Colonic mucosa (tissue), 4 donors: ENCODE data around the gene LCN15. TPM values are rescaled to one million over a fixed set of nuclear protein-coding genes. Genes with fewer than 3 reads are reported as not detected.

Experiments used
- DNase-seq: peaks from one replicate; pipeline ENCODE4 v3.0.0-alpha.2; 2020
- H3K27ac ChIP-seq: fragments of 200-600 bp; one replicate; pipeline ENCODE4 v1.8.0; 2021
- H3K27me3 ChIP-seq: fragments of 200-600 bp; one replicate; pipeline ENCODE4 v1.8.0; 2021
- H3K36me3 ChIP-seq: fragments of 200-600 bp; one replicate; pipeline ENCODE4 v1.8.0; 2021
- H3K4me1 ChIP-seq: fragments of 200-600 bp; one replicate; pipeline ENCODE4 v1.8.0; 2021; ENCODE audit warnings: mild to moderate bottlenecking
- H3K4me3 ChIP-seq: fragments of 200-600 bp; one replicate; pipeline ENCODE4 v1.8.0; 2021
- H3K9ac ChIP-seq, 2 donors: one replicate each; pipeline ENCODE4 v1.7.0; 2013; ENCODE audit warnings: control low read depth in 2 of 2, low read depth in 2 of 2, low read length in 2 of 2
- H3K9me3 ChIP-seq: fragments of 200-600 bp; one replicate; pipeline ENCODE4 v1.8.0; 2021
- intact Hi-C: fragments of 100-400 bp; cut with DNase I; formaldehyde crosslinking; loops from one replicate; pipeline ENCODE4 v1.14.1; 2022
- total RNA-seq, 2 donors: library from RNA; stranded (reverse); fragmentation: NEBNext Ultra II Directional in 1 of 2; extraction: Animal tissue kit (Norgen Biotek cat#: 25700) in 1 of 2; gene quantifications; one replicate each; pipeline ENCODE4 v1.2.1, GENCODE V29; 2021
- TF ChIP-seq, protein P1 (sequence below): fragments of 200-600 bp; IDR thresholded peaks from one replicate; pipeline ENCODE4 v1.8.0; 2022; ENCODE audit warnings: antibody characterized with exemption, mild to moderate bottlenecking
- donor health status: healthy.
- donor health status: DM: no; HTN: no; CAD: no.
- donor health status: DM: no; HTN: no; CAD: no.

LCN15 gene
- total RNA-seq, 2 donors from 2014 or later = 3.4 TPM; not detected in 1

DNA sequence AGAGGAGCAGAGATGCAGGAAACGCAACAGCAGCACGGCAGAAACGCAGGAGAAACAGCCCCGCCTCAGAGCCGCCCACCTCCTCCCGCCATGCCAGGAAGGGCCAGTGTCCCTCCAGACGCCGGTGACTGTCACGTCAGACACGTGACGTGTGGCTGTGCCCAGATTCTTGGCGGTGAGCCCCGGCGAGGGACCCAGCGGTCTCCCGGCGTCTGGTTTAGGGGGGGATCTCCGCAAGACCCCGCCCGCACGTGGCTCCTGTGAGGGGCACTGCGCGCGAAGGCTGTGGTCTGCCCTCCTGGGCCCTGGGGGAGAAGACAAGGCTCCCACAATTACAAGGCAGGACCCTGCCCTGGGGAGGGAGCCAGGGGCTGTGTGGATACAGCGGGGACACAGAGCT is 3.9 kb downstream of the LCN15 start:
- Histone ChIP-seq H3K9me3 (no peaks in the 10 kb centered on the region), H3K36me3 (no peaks in the 10 kb centered on the region), H3K9ac (no peak overlapping the region), H3K4me3 (no peak overlapping the region), H3K27ac (no peak overlapping the region), H3K27me3 (no peaks in the 10 kb centered on the region), H3K4me1 (no peaks in the 10 kb centered on the region)
- TF ChIP-seq, protein P1, sequence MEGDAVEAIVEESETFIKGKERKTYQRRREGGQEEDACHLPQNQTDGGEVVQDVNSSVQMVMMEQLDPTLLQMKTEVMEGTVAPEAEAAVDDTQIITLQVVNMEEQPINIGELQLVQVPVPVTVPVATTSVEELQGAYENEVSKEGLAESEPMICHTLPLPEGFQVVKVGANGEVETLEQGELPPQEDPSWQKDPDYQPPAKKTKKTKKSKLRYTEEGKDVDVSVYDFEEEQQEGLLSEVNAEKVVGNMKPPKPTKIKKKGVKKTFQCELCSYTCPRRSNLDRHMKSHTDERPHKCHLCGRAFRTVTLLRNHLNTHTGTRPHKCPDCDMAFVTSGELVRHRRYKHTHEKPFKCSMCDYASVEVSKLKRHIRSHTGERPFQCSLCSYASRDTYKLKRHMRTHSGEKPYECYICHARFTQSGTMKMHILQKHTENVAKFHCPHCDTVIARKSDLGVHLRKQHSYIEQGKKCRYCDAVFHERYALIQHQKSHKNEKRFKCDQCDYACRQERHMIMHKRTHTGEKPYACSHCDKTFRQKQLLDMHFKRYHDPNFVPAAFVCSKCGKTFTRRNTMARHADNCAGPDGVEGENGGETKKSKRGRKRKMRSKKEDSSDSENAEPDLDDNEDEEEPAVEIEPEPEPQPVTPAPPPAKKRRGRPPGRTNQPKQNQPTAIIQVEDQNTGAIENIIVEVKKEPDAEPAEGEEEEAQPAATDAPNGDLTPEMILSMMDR = no peak
- intact Hi-C loops = no loop called here
- no peak for DNase-seq

DNA sequence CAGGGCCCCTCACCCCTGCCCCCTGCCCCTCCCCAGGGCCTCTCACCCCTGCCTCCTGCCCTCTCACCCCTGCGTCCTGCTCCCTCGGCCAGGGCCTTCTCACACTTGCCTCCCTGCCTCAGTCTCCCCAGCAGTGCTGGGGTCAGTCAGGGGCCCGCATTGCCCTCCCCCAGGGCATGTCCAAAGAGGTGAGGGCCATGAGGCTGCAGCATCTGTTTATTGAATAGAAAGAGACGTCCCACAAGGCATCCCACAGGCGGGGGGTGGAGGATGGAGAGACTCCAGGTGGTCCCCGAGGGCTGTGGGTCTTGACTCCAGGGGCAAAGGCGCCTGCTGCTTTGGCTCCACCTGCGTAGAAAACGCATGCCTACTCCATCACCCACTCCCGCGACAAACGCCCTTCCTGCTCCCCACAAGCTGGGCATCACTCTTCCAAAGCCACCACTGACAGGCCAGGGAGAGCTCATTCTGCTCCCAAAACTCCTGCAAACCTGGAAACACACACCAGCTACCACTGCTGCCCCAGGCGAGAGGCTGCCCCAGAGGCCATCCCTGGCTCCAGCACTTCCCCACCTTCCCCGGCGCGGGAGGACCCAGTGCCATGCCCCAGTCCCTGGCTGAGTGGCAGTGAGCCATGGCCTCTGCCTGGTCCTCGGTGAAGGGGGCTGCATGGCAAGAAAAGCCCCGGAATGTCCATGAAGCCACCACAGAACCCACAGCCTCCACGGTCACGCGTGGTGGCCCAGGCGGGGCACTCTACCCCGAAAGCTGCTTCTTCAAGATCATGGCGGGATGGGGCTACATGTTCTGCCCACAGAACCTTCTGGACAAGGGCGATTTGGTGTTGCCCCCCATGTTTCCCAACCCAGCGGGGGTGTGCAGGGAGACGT is 4.6 kb downstream of the LCN15 start:
- Histone ChIP-seq H3K9ac (no peak overlapping the region), H3K4me1 (no peaks in the 10 kb centered on the region), H3K9me3 (no peaks in the 10 kb centered on the region), H3K4me3 (no peak overlapping the region), H3K27ac (no peak overlapping the region), H3K36me3 (no peaks in the 10 kb centered on the region), H3K27me3 (no peaks in the 10 kb centered on the region)
- intact Hi-C loops = no loop called here
- no peak for DNase-seq
- TF ChIP-seq, protein P1 = no peak

DNA sequence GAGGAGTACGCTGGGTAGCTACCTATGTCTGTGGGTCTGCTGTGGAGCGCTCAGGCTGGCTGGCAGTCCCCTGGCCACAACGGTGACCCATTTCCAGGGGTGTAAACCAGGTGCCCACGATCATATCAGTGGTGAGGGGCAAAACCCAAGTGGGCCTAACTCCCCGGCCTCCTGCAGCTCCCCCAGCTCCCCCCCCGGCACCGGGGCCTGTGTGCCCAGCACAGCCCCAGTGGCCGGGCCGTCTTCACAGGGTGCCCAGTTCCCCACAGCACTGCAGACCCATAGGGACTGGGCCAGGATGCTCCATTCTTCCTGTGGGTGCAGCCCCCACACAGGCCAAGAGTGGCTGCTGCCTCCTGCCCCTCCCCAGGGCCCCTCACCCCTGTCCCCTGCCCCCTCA is 5.3 kb downstream of the LCN15 start:
- TF ChIP-seq, protein P1 = no peak
- H3K9ac ChIP-seq = no peak overlapping the region
- no peak for DNase-seq
- no peaks in the 10 kb centered on the region for H3K27me3 ChIP-seq
- no peak overlapping the region for H3K4me3 ChIP-seq
- intact Hi-C loops = no loop called here
- H3K27ac ChIP-seq = no peak overlapping the region
- H3K4me1 ChIP-seq = no peaks in the 10 kb centered on the region
- H3K36me3 ChIP-seq = no peaks in the 10 kb centered on the region
- H3K9me3 ChIP-seq = no peaks in the 10 kb centered on the region

DNA sequence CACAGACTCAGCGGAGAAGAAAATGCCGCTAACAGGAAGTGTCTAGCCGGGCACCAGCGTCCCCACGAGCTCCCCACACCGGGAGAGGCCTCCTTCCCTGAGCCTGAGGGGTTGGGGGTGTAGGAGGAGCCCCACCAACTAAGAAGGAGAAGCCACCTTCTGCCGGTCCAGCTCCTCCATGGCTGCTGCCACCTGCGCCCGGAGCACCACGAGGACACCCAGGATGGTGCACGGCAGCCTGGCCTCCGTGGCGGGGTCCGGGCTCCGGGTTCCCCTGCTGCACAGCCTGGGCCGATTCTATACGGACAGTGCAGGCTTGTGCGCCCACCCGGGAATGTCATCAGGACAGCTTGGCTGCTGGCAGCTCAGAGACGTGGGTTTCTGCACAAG is 6.6 kb downstream of the LCN15 start:
- Histone ChIP-seq H3K4me3 (no peak overlapping the region), H3K27ac (no peak overlapping the region), H3K9ac (no peak overlapping the region), H3K27me3 (no peaks in the 10 kb centered on the region), H3K36me3 (no peaks in the 10 kb centered on the region), H3K9me3 (no peaks in the 10 kb centered on the region), H3K4me1 (no peaks in the 10 kb centered on the region)
- TF ChIP-seq, protein P1 = no peak
- DNase-seq = no peak
- intact Hi-C loops = no loop called here

DNA sequence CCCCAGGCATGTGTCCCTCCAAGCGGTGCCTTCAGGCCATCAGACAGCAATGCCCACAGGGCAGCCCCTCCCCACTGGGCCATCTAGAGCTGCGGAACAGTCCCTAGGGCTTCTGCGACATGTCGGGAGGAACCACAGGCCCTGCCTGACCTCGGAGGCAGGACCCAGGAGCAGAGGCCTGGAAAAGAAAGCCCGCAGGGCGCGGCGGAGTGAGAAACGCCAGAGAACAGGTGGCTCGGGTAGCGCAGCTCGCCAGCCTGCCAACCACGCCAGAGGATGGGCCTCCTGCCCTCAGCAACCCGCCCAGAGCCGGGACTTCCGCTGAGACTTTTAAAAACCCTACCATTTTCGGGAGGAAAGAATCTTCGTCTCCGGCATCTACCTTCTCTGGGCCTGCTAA is 7.0 kb downstream of the LCN15 start:
- intact Hi-C loops = no loop called here
- no peaks in the 10 kb centered on the region for H3K27me3 ChIP-seq
- peak overlapping the region in 1 of 2 donors; percentile 50 for H3K9ac ChIP-seq
- no peaks in the 10 kb centered on the region for H3K9me3 ChIP-seq
- no peak for DNase-seq
- H3K36me3 ChIP-seq = no peaks in the 10 kb centered on the region
- TF ChIP-seq, protein P1 = no peak
- no peaks in the 10 kb centered on the region for H3K4me1 ChIP-seq
- no peak overlapping the region for H3K27ac ChIP-seq
- H3K4me3 ChIP-seq = no peak overlapping the region
